ENCODE data around the gene ASB17. TPM values are rescaled to one million over a fixed set of nuclear protein-coding genes. Genes with fewer than 3 reads are reported as not detected.

ASB17 gene
- total RNA-seq, 1 experiment from 2014 or later: not detected

DNA sequence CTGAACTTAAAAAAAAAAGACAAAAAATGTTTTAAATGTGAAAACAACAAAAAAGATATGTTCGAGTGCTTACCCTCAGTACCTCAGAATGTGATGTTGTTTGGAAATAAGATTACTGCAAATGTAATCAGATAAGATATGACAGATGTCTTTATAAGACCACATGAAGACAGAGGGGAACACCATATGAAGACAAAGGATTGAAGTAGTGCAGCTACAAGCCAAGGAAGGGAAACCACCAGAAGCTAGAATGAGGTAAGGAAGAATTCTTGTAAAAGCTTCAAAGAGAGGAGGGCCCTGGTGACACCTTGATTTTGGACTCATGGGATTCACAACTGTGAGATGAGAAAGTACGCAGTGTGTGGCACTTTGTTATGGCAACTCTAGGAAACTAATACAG lies 15.4 kb downstream of the ASB17 start:
- Histone ChIP-seq H3K36me3 (replicated peaks; ENCODE audit: control insufficient read depth, insufficient read depth, low read length) (no peaks in the 10 kb centered on the region), H3K27me3 (ENCODE audit: control insufficient read depth, insufficient read depth, low read length) (no peaks in the 10 kb centered on the region), H3K4me3 (ENCODE audit: insufficient read depth, low read depth, low read length) (no peak overlapping the region)
- DNase-seq: no peak

GRCh38 chr1:75908717-75909152 lies 23.5 kb downstream of the ASB17 start:
- H3K27me3 ChIP-seq (ENCODE audit: control insufficient read depth, insufficient read depth, low read length): no peaks in the 10 kb centered on the region
- H3K36me3 ChIP-seq (replicated peaks; ENCODE audit: control insufficient read depth, insufficient read depth, low read length): no peaks in the 10 kb centered on the region
- no peak overlapping the region for H3K4me3 ChIP-seq (ENCODE audit: insufficient read depth, low read depth, low read length)
- DNase-seq: no peak

- H3K36me3 ChIP-seq (replicated peaks; ENCODE audit: control insufficient read depth, insufficient read depth, low read length): no peaks in the 10 kb centered on the region
- no peak overlapping the region for H3K4me3 ChIP-seq (ENCODE audit: insufficient read depth, low read depth, low read length)
- no peak for DNase-seq
- H3K27me3 ChIP-seq (ENCODE audit: control insufficient read depth, insufficient read depth, low read length): no peaks in the 10 kb centered on the region
These were observed 30.8 kb downstream of the ASB17 start for GRCh38 chr1:75901371-75901770.

DNA sequence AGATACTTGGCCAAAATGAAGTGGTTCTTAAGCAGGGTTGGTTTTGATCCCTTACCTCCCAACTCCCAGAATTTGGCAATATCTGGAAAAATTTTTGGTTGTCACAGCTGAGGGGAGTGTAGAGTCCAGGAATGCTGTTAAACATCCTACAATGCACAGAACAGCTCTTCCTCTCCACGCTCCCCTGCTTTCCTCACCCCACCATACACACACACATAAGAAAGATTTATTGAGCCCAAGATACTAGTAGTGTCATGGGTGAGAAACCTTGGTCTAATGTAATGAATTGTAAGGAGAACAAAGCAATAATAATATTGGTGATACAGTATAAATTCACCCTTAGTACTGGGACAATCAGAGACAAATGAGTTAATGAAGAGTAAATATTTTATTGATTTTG lies 47.8 kb downstream of the ASB17 start:
- DNase-seq: no peak
- H3K27me3 ChIP-seq (ENCODE audit: control insufficient read depth, insufficient read depth, low read length): no peaks in the 10 kb centered on the region
- no peaks in the 10 kb centered on the region for H3K36me3 ChIP-seq (replicated peaks; ENCODE audit: control insufficient read depth, insufficient read depth, low read length)
- no peak overlapping the region for H3K4me3 ChIP-seq (ENCODE audit: insufficient read depth, low read depth, low read length)

GRCh38 chr1:75879985-75880384 lies 52.2 kb downstream of the ASB17 start:
- Histone ChIP-seq H3K27me3 (ENCODE audit: control insufficient read depth, insufficient read depth, low read length) (no peaks in the 10 kb centered on the region), H3K36me3 (replicated peaks; ENCODE audit: control insufficient read depth, insufficient read depth, low read length) (no peaks in the 10 kb centered on the region), H3K4me3 (ENCODE audit: insufficient read depth, low read depth, low read length) (no peak overlapping the region)
- DNase-seq: no peak

DNA sequence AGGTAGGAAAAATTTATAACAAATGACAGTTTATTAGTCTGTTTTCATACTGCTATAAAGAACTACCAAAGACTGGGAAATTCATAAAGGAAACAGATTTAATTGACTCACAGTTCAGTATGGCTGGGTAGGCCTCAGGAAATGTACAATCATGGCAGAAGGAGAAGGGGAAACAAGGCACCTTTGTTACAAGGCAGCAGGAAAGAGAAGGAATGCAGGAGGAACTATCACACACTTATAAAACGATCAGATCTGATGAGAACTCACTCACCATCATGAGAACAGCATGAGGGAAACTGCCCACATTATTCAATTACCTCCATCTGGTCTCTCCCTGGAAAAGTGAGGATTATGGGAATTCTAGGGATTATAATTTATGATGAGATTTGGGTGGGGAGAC lies 61.3 kb downstream of the ASB17 start:
- Histone ChIP-seq H3K4me3 (ENCODE audit: insufficient read depth, low read depth, low read length) (no peak overlapping the region), H3K27me3 (ENCODE audit: control insufficient read depth, insufficient read depth, low read length) (no peaks in the 10 kb centered on the region), H3K36me3 (replicated peaks; ENCODE audit: control insufficient read depth, insufficient read depth, low read length) (no peaks in the 10 kb centered on the region)
- DNase-seq: no peak

Other genes starting within 250 kb of the ASB17 start
- gene ACADM, start 207.7 kb downstream of the ASB17 start, total RNA-seq (2014; rRNA removed; shearing (Covaris generic)): 69.5 and 87.1 TPM in 2 replicates
- 117 and 142 TPM in 2 replicates for gene RABGGTB, start 146.1 kb downstream of the ASB17 start, total RNA-seq (2014; rRNA removed; shearing (Covaris generic))
- gene MSH4, start 135.5 kb downstream of the ASB17 start, total RNA-seq (2014; rRNA removed; shearing (Covaris generic)): 0.11 and 0.24 TPM in 2 replicates
- gene ST6GALNAC3, start 142.3 kb upstream of the ASB17 start, total RNA-seq (2014; rRNA removed; shearing (Covaris generic)): 4.1 and 4.3 TPM in 2 replicates

Data from H7 (cell line).